Left ventricle myocardium inferior (tissue), 1 donor: ENCODE data around the gene SECTM1. TPM values are rescaled to one million over a fixed set of nuclear protein-coding genes. Genes with fewer than 3 reads are reported as not detected.

ENCODE experiments used
- DNase-seq: peaks from one replicate; pipeline ENCODE4 v3.0.0-alpha.2; 2020
- H3K27ac ChIP-seq: fragments of 200-600 bp; replicated peaks from 2 replicates; pipeline ENCODE4 v1.8.0; 2021
- H3K27me3 ChIP-seq: fragments of 200-600 bp; 2 replicates; pipeline ENCODE4 v1.8.0; 2021; ENCODE audit warnings: low read depth
- H3K36me3 ChIP-seq: fragments of 200-600 bp; 2 replicates; pipeline ENCODE4 v1.8.0; 2021
- H3K4me1 ChIP-seq: fragments of 200-600 bp; 2 replicates; pipeline ENCODE4 v1.8.0; 2021
- H3K4me3 ChIP-seq: fragments of 200-600 bp; 2 replicates; pipeline ENCODE4 v1.8.0; 2021; ENCODE audit warnings: mild to moderate bottlenecking, moderate library complexity
- H3K9me3 ChIP-seq: fragments of 200-600 bp; replicated peaks from 2 replicates; pipeline ENCODE4 v1.8.0; 2021
- intact Hi-C: fragments of 100-400 bp; cut with micrococcal nuclease; formaldehyde crosslinking; loops from one replicate; pipeline ENCODE4 v1.11.0; 2022
- total RNA-seq: library from RNA; stranded (reverse); fragmentation: NEBNext Ultra II Directional; extraction: Animal tissue kit (Norgen Biotek cat#: 25700); gene quantifications from one replicate; pipeline ENCODE4 v1.2.1, GENCODE V29; 2021
- TF ChIP-seq, protein P1 (sequence below): fragments of 200-600 bp; IDR thresholded peaks from 2 replicates; pipeline ENCODE4 v1.8.0; 2021; ENCODE audit warnings: antibody characterized with exemption, mild to moderate bottlenecking, borderline replicate concordance
- donor health status: DM: no; HTN: yes; CAD: no; lungs with severe emphysema.

SECTM1 gene
- total RNA-seq, 1 donor from 2014 or later, result 3.9 TPM

DNA sequence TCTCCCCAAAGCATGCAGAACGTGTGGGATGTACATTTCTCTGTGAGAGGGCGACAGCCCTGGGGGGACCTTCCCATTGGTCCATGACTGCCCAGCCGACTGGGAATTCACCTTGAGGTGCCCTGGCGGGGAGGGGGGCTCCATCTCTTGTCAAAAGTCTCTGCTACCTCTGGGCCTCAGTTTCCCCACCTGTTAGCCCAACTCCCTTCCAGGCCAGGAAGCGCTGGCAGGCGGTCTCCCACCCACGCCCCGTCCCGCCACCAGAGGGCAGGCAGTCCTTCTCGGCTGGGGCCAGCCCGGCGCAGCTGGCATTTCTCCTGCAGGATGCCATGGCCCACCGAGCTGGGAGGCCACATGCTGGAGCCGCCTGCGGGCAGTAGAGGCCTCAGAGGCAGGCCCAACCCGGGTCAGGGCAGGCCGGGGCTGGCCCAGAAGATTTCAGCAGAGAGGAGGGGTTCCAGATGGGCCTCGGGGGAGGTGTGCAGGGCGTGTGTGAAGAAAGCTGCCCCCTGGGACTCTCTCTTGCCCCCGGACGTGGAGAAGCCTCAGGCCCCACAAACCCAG lies 32.8 kb downstream of the SECTM1 start:
- TF ChIP-seq, protein P1, sequence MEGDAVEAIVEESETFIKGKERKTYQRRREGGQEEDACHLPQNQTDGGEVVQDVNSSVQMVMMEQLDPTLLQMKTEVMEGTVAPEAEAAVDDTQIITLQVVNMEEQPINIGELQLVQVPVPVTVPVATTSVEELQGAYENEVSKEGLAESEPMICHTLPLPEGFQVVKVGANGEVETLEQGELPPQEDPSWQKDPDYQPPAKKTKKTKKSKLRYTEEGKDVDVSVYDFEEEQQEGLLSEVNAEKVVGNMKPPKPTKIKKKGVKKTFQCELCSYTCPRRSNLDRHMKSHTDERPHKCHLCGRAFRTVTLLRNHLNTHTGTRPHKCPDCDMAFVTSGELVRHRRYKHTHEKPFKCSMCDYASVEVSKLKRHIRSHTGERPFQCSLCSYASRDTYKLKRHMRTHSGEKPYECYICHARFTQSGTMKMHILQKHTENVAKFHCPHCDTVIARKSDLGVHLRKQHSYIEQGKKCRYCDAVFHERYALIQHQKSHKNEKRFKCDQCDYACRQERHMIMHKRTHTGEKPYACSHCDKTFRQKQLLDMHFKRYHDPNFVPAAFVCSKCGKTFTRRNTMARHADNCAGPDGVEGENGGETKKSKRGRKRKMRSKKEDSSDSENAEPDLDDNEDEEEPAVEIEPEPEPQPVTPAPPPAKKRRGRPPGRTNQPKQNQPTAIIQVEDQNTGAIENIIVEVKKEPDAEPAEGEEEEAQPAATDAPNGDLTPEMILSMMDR, result peak; percentile 82
- peak; percentile 66 for DNase-seq
- Histone ChIP-seq H3K4me1 (peaks cover 36% of the 10 kb centered on the region), H3K9me3 (no peaks in the 10 kb centered on the region), H3K36me3 (no peaks in the 10 kb centered on the region), H3K27ac (no peak overlapping the region), H3K27me3 (peaks cover 23% of the 10 kb centered on the region), H3K4me3 (no peak overlapping the region)
- intact Hi-C loops, result no loop called here

DNA sequence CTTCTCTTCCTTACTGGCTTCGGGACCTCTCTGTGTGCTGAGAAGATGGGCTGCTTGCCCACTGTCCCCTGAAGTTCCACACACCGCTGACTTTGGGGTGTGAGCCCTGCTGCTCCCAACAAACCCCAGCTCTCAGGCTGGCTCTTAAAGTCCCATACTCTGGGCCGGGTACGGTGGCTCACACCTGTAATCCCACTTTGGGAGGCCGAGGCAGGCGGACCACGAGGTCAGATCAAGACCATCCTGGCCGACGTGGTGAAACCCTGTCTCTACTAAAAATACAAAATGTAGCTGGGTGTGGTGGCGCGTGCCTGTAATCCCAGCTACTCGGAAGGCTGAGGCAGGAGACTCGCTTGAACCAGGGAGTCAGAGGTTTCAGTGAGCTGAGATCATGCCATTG lies 33.3 kb downstream of the SECTM1 start:
- Histone ChIP-seq H3K27me3 (peaks cover 23% of the 10 kb centered on the region), H3K4me1 (peaks cover 36% of the 10 kb centered on the region), H3K27ac (no peak overlapping the region), H3K36me3 (no peaks in the 10 kb centered on the region), H3K9me3 (no peaks in the 10 kb centered on the region), H3K4me3 (no peak overlapping the region)
- TF ChIP-seq, protein P1, result no peak
- DNase-seq, result no peak
- intact Hi-C loops, result no loop called here

DNA sequence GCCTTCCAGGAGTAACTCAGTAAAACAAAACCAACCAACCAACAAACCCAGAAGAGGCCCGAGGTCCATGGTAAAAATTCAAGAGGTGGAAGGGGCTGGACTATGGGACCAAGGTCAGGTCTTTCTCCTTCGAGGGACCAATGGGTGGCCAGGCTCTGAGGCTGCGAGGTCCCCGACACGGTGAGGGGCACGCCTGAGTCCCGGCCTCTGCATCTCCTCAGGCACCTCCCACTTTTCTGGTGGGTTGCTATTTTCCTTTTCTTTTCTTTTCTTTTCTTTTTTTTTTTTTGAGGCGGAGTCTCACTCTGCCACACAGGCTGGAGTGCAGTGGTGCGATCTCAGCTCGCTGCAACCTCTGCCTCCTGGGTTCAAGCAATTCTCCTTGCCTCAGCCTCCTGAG lies 34.1 kb downstream of the SECTM1 start:
- H3K36me3 ChIP-seq, result no peaks in the 10 kb centered on the region
- H3K27me3 ChIP-seq, result peaks cover 23% of the 10 kb centered on the region
- TF ChIP-seq, protein P1, result no peak
- intact Hi-C loops, result no loop called here
- DNase-seq, result no peak
- H3K4me1 ChIP-seq, result peaks cover 39% of the 10 kb centered on the region
- H3K9me3 ChIP-seq, result no peaks in the 10 kb centered on the region
- no peak overlapping the region for H3K4me3 ChIP-seq
- no peak overlapping the region for H3K27ac ChIP-seq

DNA sequence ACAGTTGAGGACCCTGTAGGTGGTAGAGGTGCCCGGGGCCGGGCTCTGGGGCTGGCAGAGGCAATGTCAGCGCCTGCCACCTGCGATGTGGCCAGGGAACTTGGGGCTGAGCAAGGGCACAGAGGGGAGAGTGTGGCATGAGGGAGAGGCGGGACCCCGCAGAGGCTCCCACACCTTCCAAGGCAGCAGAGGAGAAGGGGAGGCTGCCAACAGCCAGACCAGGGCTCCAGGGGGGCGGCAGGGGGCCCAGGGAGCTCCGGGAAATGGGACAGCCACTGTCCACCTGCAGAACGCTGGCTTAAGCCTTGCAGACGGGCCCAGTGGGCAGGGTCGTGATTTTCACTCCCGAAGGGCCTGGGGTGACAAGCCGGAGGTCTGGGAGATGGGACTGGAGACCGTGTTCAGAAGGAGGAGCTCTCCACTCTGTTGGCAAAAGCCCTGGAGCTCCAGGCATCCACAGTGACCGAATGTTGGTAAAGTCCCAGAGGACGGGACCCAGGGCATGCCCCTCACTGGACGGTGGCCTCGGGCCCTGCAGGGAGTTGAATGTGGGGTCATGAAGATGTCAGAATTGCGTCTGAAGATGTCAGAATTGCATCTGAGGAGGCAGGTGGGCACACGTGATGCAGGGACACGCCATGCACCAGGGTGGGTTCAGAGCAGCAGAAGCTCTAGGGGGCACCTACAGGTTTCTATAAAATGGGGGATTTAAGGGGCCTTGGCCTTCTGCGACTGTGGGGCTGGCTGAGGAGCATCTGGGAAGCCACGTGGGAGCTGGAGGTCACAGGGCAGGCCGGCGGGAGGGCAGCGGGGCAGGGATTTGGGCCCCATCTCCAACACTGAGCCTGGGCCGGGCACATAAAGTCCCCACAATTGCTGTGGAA lies 34.8 kb downstream of the SECTM1 start:
- DNase-seq, result no peak
- intact Hi-C loops, result no loop called here
- Histone ChIP-seq H3K4me1 (peaks cover 46% of the 10 kb centered on the region), H3K36me3 (no peaks in the 10 kb centered on the region), H3K27me3 (peaks cover 23% of the 10 kb centered on the region), H3K9me3 (no peaks in the 10 kb centered on the region), H3K4me3 (peak overlapping the region; percentile 65), H3K27ac (peak overlapping the region; percentile 90)
- TF ChIP-seq, protein P1, result no peak

DNA sequence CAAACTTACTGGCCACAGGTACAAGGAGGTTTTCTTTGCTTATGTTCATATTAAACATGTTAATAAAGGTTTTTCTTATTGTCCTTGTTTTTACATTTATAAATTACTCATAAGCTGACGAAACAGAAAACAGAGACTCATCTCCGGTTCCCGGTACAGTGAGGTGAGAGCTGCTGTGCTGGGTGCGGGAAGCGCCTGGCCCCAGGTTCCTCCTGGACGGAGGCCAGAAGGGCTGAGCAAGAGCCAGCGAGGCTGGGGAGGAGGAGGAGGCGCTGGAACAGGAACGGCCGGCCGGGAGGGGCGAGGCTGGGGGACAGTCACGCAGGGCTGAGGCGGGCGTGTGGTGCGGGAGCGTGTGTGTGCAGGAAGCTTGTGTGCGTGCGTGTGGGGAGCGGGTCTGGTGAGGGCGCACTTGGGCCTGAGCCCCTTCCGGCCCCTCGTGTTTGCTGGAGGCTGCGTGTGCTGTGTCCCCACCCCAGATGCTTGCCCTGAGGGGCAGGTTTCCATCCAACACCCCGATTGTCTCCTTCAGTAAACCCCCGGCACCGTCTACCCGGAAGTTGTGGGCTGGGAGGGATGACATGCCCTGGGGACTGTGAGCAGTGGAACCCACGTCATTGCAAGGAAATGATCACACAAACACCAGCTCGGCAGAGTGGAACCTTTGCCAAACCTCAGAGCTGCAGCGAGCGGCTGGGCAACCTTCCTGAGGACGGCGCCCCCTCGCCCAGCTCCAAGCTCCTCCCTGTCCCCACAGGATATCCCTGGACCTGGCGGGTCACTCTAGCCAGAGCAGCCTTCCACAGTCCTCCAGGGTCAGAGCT lies 35.6 kb downstream of the SECTM1 start:
- TF ChIP-seq, protein P1, result no peak
- peak overlapping the region; percentile 65 for H3K4me3 ChIP-seq
- H3K9me3 ChIP-seq, result no peaks in the 10 kb centered on the region
- intact Hi-C loops, result no loop called here
- H3K27ac ChIP-seq, result peak overlapping the region; percentile 90
- peak; percentile 85 for DNase-seq
- no peaks in the 10 kb centered on the region for H3K36me3 ChIP-seq
- H3K27me3 ChIP-seq, result peaks cover 18% of the 10 kb centered on the region
- H3K4me1 ChIP-seq, result peaks cover 50% of the 10 kb centered on the region
